Ascending aorta (tissue), 2 donors: ENCODE results near the gene SLC44A5. TPM values are rescaled to one million over a fixed set of nuclear protein-coding genes. Genes with fewer than 3 reads are reported as not detected.

Experiments used
- DNase-seq, 2 donors: peaks; one replicate each; pipeline ENCODE4 v3.0.0-alpha.2; 2019; ENCODE audit warnings: low spot score in 2 of 2
- H3K27ac ChIP-seq, 2 donors: fragments of 200-600 bp; sonication (generic); one replicate each; pipeline ENCODE4 v1.5.1; 2016 to 2017; ENCODE audit warnings: mild to moderate bottlenecking in 1 of 2
- H3K27me3 ChIP-seq: fragments of 200-600 bp; sonication (generic); one replicate; pipeline ENCODE4 v1.5.1; 2017
- H3K36me3 ChIP-seq, 2 donors: fragments of 200-600 bp; sonication (generic); one replicate each; pipeline ENCODE4 v1.5.1; 2016
- H3K4me1 ChIP-seq, 2 donors: fragments of 200-600 bp; sonication (generic); one replicate each; pipeline ENCODE4 v1.5.1; 2016 to 2017; ENCODE audit warnings: mild to moderate bottlenecking in 1 of 2
- H3K4me3 ChIP-seq, 2 donors: fragments of 200-600 bp; sonication (generic); one replicate each; pipeline ENCODE4 v1.5.1; 2016 to 2017; ENCODE audit warnings: mild to moderate bottlenecking in 1 of 2
- H3K9me3 ChIP-seq, 2 donors: fragments of 200-600 bp; sonication (generic); one replicate each; pipeline ENCODE4 v1.5.1; 2016
- intact Hi-C: fragments of 100-400 bp; cut with DNase I; formaldehyde crosslinking; loops from one replicate; pipeline ENCODE4 v1.15.1; 2023
- total RNA-seq: library from RNA; depleted of rRNA; stranded (reverse); fragments of >200 nt; gene quantifications from one replicate; pipeline ENCODE4 v1.1.0, GENCODE V29; 2016
- TF ChIP-seq, protein P1 (sequence below), 3 experiments: fragments of 200-600 bp in 2 of 3; fragments of 450-650 bp in 1 of 3; sonication (generic) in 2 of 3; IDR thresholded peaks; one replicate each; pipeline ENCODE4 v1.5.1; 2016 to 2019; ENCODE audit warnings: antibody characterized with exemption in 3 of 3, mild to moderate bottlenecking in 1 of 3, moderate library complexity in 1 of 3

The SLC44A5 gene
- total RNA-seq, 1 donor from 2014 or later: not detected

DNA sequence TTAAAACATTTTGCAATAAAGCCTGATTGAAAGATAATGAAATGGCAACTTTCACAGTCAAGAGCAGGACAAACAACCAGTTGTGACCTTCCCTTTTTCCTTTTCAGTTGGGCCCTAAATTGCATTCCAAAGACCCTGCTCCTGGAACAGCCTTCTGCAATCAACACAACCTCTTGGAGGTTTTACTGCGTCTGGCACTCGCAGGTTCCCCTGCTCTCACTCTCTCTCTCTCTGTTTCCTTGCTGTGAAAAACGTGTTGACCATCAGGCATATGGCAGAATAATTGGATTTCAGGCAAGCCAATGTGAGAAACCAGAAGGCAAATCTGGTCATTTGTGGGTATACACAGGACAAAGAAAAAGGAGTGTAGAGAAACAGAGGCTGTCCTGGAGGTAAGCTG is 23.2 kb downstream of the SLC44A5 start:
- Histone ChIP-seq H3K27ac (no peak overlapping the region), H3K4me1 (no peaks in the 10 kb centered on the region), H3K36me3 (no peaks in the 10 kb centered on the region), H3K27me3 (no peaks in the 10 kb centered on the region), H3K4me3 (no peak overlapping the region), H3K9me3 (no peaks in the 10 kb centered on the region)
- TF ChIP-seq, protein P1, sequence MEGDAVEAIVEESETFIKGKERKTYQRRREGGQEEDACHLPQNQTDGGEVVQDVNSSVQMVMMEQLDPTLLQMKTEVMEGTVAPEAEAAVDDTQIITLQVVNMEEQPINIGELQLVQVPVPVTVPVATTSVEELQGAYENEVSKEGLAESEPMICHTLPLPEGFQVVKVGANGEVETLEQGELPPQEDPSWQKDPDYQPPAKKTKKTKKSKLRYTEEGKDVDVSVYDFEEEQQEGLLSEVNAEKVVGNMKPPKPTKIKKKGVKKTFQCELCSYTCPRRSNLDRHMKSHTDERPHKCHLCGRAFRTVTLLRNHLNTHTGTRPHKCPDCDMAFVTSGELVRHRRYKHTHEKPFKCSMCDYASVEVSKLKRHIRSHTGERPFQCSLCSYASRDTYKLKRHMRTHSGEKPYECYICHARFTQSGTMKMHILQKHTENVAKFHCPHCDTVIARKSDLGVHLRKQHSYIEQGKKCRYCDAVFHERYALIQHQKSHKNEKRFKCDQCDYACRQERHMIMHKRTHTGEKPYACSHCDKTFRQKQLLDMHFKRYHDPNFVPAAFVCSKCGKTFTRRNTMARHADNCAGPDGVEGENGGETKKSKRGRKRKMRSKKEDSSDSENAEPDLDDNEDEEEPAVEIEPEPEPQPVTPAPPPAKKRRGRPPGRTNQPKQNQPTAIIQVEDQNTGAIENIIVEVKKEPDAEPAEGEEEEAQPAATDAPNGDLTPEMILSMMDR (IDR thresholded peaks at IDR 0.05): no peak
- intact Hi-C loops: no loop called here
- no peak for DNase-seq

DNA sequence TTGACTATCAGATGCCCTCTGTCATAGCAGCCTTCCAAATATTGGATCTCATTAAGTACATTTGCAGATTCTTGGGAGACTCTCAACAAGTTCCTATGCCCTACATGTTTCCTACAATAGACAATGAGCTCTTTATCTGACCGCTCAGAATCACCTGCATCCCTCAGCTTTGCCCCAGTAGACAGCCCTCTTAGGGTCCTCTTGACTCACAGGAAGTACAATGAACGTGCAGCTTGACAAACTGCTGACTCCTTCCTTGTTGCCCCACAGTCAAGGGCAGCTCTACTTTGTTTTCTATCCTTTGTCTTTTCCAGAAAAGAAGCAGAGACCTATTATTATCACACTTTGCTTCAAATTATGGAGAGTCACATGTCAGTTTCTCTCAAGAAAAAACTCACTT is 27.6 kb downstream of the SLC44A5 start:
- TF ChIP-seq, protein P1 (IDR thresholded peaks at IDR 0.05): no peak
- Histone ChIP-seq H3K9me3 (no peaks in the 10 kb centered on the region), H3K27ac (no peak overlapping the region), H3K4me3 (no peak overlapping the region), H3K36me3 (no peaks in the 10 kb centered on the region), H3K4me1 (no peaks in the 10 kb centered on the region), H3K27me3 (no peaks in the 10 kb centered on the region)
- intact Hi-C loops: no loop called here
- no peak for DNase-seq

DNA sequence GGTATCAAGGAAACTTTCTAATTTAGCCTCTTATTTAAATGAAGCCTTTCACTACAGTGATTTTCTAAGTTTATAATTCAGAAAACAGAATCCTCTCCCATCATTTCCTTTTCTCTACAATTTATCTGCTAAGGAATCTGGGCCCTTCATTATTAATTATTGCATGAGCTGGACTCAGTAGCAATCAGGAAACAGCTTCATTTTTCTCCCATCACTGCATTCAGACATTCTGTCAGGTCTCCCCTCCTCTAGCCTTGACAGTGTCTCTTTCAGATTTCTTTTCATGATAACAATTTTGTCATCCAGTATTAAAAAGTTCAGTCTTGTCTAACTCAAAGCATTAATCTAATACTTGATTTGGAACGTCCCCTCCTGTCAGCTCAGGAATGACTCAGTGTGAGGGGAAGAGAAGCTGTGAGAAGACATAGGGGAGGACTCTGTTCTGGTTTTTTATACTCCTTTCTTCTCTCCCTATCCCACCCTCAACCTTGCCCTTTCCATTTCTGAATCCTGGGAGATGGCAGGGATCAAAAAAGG is 28.1 kb downstream of the SLC44A5 start:
- DNase-seq: no peak
- Histone ChIP-seq H3K4me3 (no peak overlapping the region), H3K27me3 (no peaks in the 10 kb centered on the region), H3K27ac (no peak overlapping the region), H3K9me3 (no peaks in the 10 kb centered on the region), H3K4me1 (no peaks in the 10 kb centered on the region), H3K36me3 (no peaks in the 10 kb centered on the region)
- TF ChIP-seq, protein P1 (IDR thresholded peaks at IDR 0.05): no peak
- intact Hi-C loops: no loop called here

DNA sequence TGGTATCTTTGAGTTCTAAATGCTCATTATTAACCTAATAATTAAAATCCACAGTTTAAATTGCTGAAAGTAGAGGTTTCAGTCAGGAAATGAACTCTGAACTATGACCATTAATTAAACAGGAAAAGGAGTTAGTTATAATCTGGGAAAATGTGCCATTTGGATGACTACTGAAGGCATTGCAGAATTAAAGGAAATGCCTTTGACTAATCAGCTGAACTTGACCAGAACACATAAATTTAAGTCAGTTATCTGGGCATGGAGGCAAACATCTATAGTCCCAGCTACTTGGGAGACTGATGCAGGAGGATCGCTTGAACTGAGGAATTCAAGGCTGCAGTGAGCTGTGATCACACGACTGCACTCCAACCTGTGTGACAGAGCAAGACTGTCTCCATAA is 31.9 kb downstream of the SLC44A5 start:
- intact Hi-C loops: no loop called here
- H3K4me1 ChIP-seq: no peaks in the 10 kb centered on the region

DNA sequence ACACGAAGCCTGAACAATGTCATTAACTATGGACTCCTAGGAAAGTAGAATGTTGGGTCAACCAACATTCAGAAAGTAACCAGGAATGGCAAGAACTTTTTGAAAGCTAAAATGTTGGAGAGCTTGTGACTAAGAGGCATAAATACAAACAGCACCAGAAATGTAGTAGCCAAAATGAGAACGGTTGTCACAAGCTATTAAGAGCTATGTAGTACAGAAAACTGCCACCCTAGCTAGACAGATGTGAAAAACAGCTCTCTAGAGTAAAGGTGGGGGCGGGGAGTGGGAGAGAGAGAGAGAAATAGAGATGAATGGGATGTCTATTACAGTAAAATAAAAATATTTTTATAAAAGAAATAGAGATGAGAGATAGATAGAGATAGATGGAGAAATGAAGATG is 35.1 kb downstream of the SLC44A5 start:
- no peak for DNase-seq
- no peak overlapping the region for H3K27ac ChIP-seq
- no peak overlapping the region for H3K4me3 ChIP-seq
- intact Hi-C loops: no loop called here
- H3K36me3 ChIP-seq: no peaks in the 10 kb centered on the region
- H3K4me1 ChIP-seq: no peaks in the 10 kb centered on the region
- no peaks in the 10 kb centered on the region for H3K9me3 ChIP-seq
- no peaks in the 10 kb centered on the region for H3K27me3 ChIP-seq
- TF ChIP-seq, protein P1 (IDR thresholded peaks at IDR 0.05): no peak

More for the DNA sequence above, 31.9 kb downstream of the SLC44A5 start:
- no peak overlapping the region for H3K4me3 ChIP-seq
- H3K27ac ChIP-seq: no peak overlapping the region
- H3K27me3 ChIP-seq: no peaks in the 10 kb centered on the region
- H3K9me3 ChIP-seq: no peaks in the 10 kb centered on the region
- DNase-seq: no peak
- no peaks in the 10 kb centered on the region for H3K36me3 ChIP-seq
- TF ChIP-seq, protein P1 (IDR thresholded peaks at IDR 0.05): no peak

DNA sequence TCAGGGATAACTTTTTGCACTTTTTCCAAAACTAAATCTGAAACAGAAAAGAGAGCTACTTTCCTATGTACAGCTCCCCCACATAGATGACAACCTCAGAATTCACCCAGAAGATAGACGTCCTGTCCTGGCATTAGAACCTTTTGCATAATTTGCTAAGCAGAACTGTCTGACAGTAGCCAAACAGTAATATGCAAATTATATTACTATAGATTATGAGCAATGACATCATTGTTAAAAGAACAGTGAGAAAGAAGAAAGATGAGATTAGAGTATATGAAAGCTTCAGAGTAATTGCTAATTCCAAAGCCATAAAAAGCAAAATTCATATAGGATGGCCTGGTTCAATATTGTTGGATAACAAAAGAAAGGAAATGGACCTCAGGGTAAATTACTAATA is 43.7 kb downstream of the SLC44A5 start:
- Histone ChIP-seq H3K4me1 (no peaks in the 10 kb centered on the region), H3K27ac (no peak overlapping the region), H3K9me3 (no peaks in the 10 kb centered on the region), H3K36me3 (no peaks in the 10 kb centered on the region), H3K4me3 (no peak overlapping the region), H3K27me3 (no peaks in the 10 kb centered on the region)
- DNase-seq: no peak
- TF ChIP-seq, protein P1 (IDR thresholded peaks at IDR 0.05): no peak
- intact Hi-C loops: no loop called here
